Chondrocyte (in vitro differentiated cells): Measurements from ENCODE around the gene GNG7. TPM values are rescaled to one million over a fixed set of nuclear protein-coding genes. Genes with fewer than 3 reads are reported as not detected.

Experiments
- DNase-seq: peaks from one replicate; pipeline ENCODE4 v3.0.0; 2021; ENCODE audit warnings: mixed read lengths, low spot score
- H3K27ac Mint-ChIP-seq: one replicate; pipeline ENCODE4 v1.8.0; 2021; ENCODE audit warnings: mild to moderate bottlenecking, moderate library complexity, mixed read lengths; ENCODE audit not compliant: unreplicated experiment
- H3K27me3 Mint-ChIP-seq: 2 replicates; pipeline ENCODE4 v1.8.0; 2021; ENCODE audit warnings: low read depth, mixed read lengths
- H3K36me3 Mint-ChIP-seq: 2 replicates; pipeline ENCODE4 v1.8.0; 2021; ENCODE audit warnings: low read depth, mixed read lengths
- H3K4me1 Mint-ChIP-seq: 2 replicates; pipeline ENCODE4 v1.8.0; 2021; ENCODE audit warnings: low read depth, mild to moderate bottlenecking, mixed read lengths
- H3K4me3 Mint-ChIP-seq: one replicate; pipeline ENCODE4 v1.8.0; 2021; ENCODE audit warnings: mild to moderate bottlenecking, moderate library complexity, mixed read lengths; ENCODE audit not compliant: unreplicated experiment
- H3K9me3 Mint-ChIP-seq: 2 replicates; pipeline ENCODE4 v1.8.0; 2021; ENCODE audit warnings: low read depth, mixed read lengths
- CTCF ChIP-seq: fragments of 200-600 bp; sonication (generic); IDR thresholded peaks from 2 replicates; pipeline ENCODE4 v1.5.0; 2021; ENCODE audit warnings: antibody characterized with exemption, mild to moderate bottlenecking, moderate library complexity
- total RNA-seq: library from RNA; stranded (reverse); gene quantifications from 3 replicates; pipeline ENCODE4 v1.2.1, GENCODE V29; 2021

GNG7 gene
- total RNA-seq, 1 donor from 2014 or later: 1.9 TPM

DNA sequence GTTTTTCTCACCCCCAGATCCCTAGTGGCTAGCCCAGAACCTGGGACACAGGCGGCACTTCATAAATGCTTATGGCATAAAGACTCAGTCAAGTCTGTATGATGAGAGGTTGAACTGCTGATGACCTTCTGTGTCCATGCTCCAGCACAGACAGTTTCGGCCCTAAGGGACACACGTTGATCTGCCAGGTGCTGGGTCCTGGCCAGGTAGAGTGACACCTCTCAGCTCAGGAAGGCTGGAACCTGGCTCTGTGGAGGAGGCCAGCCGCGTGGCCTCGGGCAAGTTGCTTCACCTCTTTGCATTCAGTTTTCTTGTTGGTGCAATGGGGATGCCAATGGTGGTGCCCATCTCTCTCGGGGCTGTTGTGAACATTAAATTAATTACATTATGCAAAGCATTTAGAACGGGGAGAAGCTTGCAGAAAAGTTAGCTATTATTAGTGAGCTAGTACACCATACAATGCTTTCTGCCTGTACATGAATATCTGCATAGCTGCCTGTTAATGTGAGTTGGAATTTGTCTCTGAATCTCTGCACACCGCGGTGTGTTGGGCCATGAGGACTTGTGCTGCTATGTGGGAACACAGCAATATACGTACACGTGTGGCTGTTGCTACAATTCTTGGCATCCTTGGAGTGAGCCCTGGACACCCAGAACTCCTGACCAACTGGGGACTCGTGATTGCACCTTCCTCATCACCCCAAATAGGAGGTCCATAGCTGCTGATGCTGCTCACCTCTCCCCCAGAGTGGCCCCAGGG, 218.1 kb downstream of the GNG7 start:
- peaks cover 13% of the 10 kb centered on the region for H3K4me1 Mint-ChIP-seq
- H3K9me3 Mint-ChIP-seq: peaks cover 7% of the 10 kb centered on the region
- no peaks in the 10 kb centered on the region for H3K36me3 Mint-ChIP-seq
- no peak for DNase-seq
- no peak overlapping the region for H3K4me3 Mint-ChIP-seq
- TF ChIP-seq CTCF: no peak
- H3K27me3 Mint-ChIP-seq: no peaks in the 10 kb centered on the region
- H3K27ac Mint-ChIP-seq: peak overlapping the region; percentile 41

- H3K4me1 Mint-ChIP-seq: peaks cover 10% of the 10 kb centered on the region
- H3K9me3 Mint-ChIP-seq: peaks cover 7% of the 10 kb centered on the region
- no peaks in the 10 kb centered on the region for H3K27me3 Mint-ChIP-seq
Observed at GRCh38 chr19:2483484-2484151, 218.9 kb downstream of the GNG7 start.

DNA sequence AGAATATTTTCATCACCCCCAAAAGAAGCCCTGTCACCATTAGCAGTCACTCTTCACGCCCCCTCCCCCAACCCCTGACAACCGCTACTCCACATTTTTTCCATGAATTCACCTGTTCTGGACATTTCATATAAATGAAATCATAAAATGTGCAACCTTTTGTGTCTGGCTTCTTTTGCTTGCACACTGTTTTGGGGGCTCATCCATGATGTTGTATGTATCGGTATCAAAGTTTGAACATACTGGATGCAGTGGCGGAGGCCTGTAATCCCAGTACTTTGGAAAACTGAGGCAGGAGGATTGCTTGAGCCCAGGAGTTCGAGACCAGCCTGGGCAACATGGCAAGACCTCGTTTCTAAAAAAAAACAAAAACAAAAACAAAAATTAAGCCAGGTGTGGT, 219.4 kb downstream of the GNG7 start:
- H3K4me1 Mint-ChIP-seq: peaks cover 10% of the 10 kb centered on the region
- H3K27me3 Mint-ChIP-seq: no peaks in the 10 kb centered on the region
- no peak overlapping the region for H3K4me3 Mint-ChIP-seq
- no peak for DNase-seq
- H3K9me3 Mint-ChIP-seq: peaks cover 7% of the 10 kb centered on the region
- peaks cover 6% of the 10 kb centered on the region for H3K36me3 Mint-ChIP-seq
- no peak overlapping the region for H3K27ac Mint-ChIP-seq
- no peak for TF ChIP-seq CTCF

More at GRCh38 chr19:2483484-2484151, 218.9 kb downstream of the GNG7 start:
- Mint-ChIP-seq H3K4me3 (no peak overlapping the region), H3K27ac (no peak overlapping the region), H3K36me3 (peaks cover under 1% of the 10 kb centered on the region)
- no peak for TF ChIP-seq CTCF
- DNase-seq: no peak

- Mint-ChIP-seq H3K4me1 (peaks cover 7% of the 10 kb centered on the region), H3K36me3 (peaks cover 11% of the 10 kb centered on the region), H3K27me3 (no peaks in the 10 kb centered on the region)
Observed at GRCh38 chr19:2482354-2483038, 220.0 kb downstream of the GNG7 start.

More at GRCh38 chr19:2482354-2483038, 220.0 kb downstream of the GNG7 start:
- no peak for DNase-seq
- H3K9me3 Mint-ChIP-seq: peaks cover 7% of the 10 kb centered on the region
- no peak overlapping the region for H3K27ac Mint-ChIP-seq
- TF ChIP-seq CTCF: no peak
- no peak overlapping the region for H3K4me3 Mint-ChIP-seq
